GM10847 (cell line): ENCODE results near the gene ACBD7.

Source experiments
- POLR2A ChIP-seq: IDR thresholded peaks from 2 replicates; pipeline ENCODE4 v1.6.1; 2011; ENCODE audit not compliant: insufficient read length; ENCODE audit errors: extremely low read depth

The ACBD7 gene

GRCh38 chr10:15106352-15107013, 17.9 kb upstream of the ACBD7 start:
- TF ChIP-seq POLR2A: no peak

DNA sequence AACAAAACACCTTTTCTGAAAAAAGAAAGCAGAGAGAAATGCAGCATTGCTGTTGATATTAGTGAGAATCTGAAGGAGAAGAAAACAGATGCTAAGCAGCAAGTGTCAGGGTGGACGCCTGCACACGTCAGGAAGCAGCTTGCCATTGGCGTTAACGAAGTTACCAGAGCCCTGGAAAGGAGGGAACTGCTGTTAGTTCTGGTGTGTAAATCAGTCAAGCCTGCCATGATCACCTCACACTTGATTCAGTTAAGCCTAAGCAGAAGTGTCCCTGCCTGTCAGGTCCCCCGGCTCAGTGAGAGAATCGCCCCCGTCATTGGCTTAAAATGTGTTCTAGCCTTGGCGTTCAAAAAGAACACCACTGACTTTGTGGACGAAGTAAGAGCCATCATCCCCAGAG, 14.9 kb upstream of the ACBD7 start:
- no peak for TF ChIP-seq POLR2A

DNA sequence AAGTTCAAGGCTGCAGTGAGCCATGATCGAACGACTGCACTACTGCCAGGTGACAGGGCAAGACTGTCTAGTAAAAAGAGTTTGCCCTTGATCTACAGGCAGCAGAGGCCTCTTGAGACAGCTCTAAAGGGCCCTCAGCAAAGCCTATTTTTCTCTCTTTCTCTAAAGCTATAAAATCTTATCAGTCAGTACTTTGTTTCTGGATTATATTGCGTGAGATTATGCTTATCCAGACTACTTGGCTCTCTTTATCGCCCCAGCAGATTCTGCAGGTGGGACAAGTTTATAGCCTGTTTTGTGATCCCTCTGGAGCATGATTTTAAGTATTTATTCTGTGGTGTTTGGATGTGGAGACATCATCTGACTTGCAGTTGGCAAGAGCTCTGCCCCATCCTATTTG, 11.3 kb upstream of the ACBD7 start:
- TF ChIP-seq POLR2A: no peak

DNA sequence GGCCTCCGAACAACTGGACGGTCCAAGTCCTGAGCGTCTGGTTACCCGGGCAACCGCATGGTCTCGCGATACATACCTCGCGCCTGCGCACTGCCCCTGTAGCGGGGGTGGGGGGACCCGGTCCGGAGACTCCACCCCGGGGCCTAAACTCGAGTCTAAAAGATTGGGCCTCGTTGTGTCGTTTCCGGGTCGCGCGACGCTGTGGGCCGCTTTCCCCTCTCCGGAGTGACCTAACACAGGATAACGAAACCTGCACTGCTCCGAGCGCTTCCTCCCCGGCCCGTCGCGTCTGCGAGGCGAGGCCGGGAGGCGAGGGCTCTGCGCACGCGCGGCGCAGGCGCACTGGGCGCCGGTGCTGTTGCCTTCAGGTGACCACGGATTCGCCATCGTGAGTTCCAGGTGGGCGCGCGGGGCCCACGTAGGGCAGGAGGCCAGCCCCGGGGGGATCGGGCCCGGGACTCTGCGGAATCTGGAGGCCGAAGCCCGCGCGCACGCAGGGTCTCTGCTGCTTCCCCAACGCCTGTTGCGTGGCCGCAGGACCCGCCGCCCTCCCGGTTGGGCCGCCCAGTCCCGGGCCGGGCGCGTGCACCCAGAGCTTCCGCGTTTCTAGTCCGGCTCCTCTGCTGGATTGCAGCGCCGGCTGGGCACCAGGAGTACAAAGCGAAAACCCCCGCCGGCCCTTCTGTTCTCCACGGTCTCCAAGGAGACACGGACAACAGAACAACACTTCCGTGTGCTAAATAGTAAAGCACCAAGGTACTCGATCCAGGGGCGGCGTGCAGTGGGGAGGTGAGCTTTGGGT, 8.6 kb upstream of the ACBD7 start, which contains the start of gene RPP38:
TSS of gene RPP38 (plus strand) at position 345 of the 802 bp plus-strand sequence. CDS start 5,960 bp downstream, outside the sequence.
- TF ChIP-seq POLR2A: peak; percentile 86

- no peak for TF ChIP-seq POLR2A
These were observed 8.1 kb upstream of the ACBD7 start for GRCh38 chr10:15096661-15097010.

DNA sequence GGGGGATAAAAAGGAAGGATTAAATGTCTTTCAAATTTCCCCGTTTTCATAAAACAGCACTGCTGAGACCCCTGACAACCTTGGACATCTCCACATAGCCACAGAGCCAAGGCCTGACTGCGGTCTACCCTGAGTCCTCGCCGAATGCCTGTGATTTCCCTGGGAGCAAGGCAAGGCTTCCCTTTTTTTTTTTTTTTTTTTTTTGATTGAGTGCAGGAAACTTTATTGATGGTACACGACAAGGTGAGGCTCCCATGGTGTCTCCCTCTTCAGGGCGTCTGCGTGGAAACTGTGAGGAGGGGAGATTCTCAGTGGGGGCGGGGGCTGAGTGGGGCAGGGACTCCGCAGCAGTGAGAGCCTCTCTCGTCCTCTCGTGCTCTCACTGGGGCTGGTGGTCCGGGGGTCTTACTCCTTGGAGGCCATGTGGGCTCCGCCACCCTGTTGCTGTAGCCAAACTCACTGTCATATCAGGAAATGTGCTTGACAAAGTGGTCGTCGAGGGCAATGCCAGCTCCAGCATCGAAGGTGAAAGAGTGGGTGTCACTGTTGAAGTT, 4.4 kb upstream of the ACBD7 start:
- no peak for TF ChIP-seq POLR2A

- TF ChIP-seq POLR2A: no peak
These were observed 2.8 kb upstream of the ACBD7 start for GRCh38 chr10:15091418-15091817.

DNA sequence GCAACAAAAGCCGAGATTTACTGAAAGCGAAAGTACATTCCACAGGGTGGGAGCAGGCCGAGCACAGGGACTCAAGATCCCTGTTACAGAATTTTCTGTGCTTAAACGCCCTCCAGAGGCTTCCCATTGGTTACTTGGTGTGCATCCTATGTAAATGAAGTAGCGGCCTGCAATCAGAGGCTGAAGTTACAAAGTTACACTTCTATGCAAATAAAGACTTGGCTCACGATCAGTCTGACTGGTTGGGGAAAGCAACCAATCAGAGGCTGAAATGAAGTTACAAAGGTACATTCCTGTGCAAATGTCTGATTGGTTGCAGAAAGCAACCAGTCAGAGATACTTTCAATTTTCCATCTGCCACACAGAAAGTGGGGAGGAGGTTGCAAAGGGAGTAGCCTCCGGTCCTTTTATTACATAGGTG, 4.1 kb downstream of the ACBD7 start:
- TF ChIP-seq POLR2A: no peak

DNA sequence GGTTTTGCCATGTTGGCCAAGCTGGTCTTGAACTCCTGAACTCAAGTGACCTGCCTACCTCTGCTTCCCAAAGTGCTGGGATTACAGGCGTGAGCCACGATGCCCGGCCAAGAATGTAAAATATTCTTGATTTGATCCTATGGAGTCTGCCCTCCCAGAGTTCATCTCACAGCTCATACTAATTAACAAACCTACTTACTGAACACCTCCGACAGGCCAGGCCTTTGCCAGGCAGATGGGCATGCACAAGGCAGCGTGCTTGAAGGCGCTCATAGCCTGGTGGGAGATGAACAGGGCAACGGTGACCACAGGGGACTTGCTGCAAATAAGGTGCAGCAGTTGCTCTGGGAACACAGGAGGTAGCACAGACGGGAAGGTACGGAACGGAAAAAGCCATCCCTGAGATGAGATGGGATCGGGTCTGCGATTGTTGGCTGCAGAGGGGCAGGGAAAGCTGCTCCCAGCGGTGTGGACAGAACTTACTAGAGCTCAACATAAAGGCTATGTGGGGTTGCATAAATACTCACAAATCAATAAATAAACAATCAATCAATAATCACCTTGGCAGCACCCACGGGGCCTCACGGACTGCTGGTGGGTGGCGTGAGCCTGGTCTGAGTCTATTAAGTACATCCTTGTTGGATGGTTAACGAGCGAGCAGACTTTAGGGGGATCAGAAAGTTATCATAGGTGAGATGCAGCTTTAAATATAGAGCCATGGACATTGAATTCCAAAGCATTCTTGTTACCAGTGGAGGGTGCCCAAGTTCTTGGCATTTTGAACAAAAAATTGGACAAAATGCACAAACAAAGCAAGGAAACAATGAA, 4.7 kb downstream of the ACBD7 start:
- TF ChIP-seq POLR2A: no peak

GRCh38 chr10:15075421-15075820, 13.2 kb downstream of the ACBD7 start:
- TF ChIP-seq POLR2A: no peak

GRCh38 chr10:15072358-15072757, 16.2 kb downstream of the ACBD7 start:
- no peak for TF ChIP-seq POLR2A

DNA sequence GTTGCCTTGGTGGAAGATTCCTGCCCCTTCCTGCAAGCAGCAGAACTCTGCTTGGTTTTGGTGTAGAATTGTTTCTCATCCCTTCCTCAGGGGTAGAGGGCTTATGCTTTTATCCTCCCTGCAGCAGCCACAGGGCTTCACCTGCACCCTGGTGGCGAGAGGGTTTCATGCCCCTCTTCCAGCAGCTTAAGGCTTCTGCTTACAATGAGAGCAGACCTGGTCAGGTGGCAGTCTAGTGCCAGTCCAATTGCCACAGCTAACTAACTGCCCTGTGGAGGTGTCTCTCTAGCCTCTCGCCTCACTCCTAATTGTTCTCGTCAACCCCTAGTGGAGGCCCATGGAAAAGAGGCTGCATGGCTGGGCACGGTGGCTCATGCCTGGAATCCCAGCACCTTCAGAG, 19.3 kb downstream of the ACBD7 start:
- no peak for TF ChIP-seq POLR2A

- no peak for TF ChIP-seq POLR2A
These were observed 19.8 kb downstream of the ACBD7 start for GRCh38 chr10:15068802-15069201.

DNA sequence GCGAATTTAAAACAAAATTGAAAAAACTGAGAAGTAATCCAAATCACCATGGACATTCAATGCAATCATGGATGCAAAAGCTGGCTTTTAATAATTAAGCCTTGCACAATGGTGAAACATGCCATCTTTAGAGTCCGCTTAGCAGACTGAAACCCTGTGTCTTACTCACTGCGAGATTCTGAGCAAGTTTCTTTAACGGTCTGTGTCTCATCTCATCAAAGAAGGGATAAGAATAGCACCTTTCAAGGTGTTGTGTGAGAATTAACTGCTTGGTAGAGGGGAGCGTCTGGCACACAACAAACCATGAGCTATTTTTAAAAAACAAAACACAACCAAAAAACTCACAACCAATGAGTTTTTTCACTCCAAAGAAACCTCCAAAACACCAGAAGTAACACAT, 21.4 kb downstream of the ACBD7 start:
- TF ChIP-seq POLR2A: no peak

GRCh38 chr10:15060638-15061037, 27.9 kb downstream of the ACBD7 start:
- TF ChIP-seq POLR2A: no peak
